HG02870 (cell line): ENCODE data around the gene TUT4.

Source experiments
- ATAC-seq: cut with Tn5 transposase; IDR thresholded peaks from one replicate; pipeline ENCODE4 v1.9.1; 2021; ENCODE audit warnings: mild to moderate bottlenecking, moderate library complexity; ENCODE audit not compliant: unreplicated experiment

Gene TUT4

GRCh38 chr1:52473039-52473438, 79.9 kb downstream of the TUT4 start:
- no peak for ATAC-seq

- no peak for ATAC-seq
Measured at GRCh38 chr1:52472384-52472783, 80.5 kb downstream of the TUT4 start.

- ATAC-seq: no peak
Measured at GRCh38 chr1:52469108-52469507, 83.8 kb downstream of the TUT4 start.

GRCh38 chr1:52463891-52464290, 89.0 kb downstream of the TUT4 start:
- no peak for ATAC-seq

- ATAC-seq: no peak
Measured at GRCh38 chr1:52461821-52462220, 91.1 kb downstream of the TUT4 start.

GRCh38 chr1:52460694-52461093, 92.2 kb downstream of the TUT4 start:
- no peak for ATAC-seq

GRCh38 chr1:52455686-52456085, 97.2 kb downstream of the TUT4 start:
- no peak for ATAC-seq

GRCh38 chr1:52454779-52455178, 98.1 kb downstream of the TUT4 start:
- ATAC-seq: no peak

- ATAC-seq: no peak
Measured at GRCh38 chr1:52454127-52454526, 98.8 kb downstream of the TUT4 start.

GRCh38 chr1:52444463-52444862, 108.4 kb downstream of the TUT4 start:
- ATAC-seq: no peak

GRCh38 chr1:52439976-52440375, 112.9 kb downstream of the TUT4 start:
- ATAC-seq: no peak

- no peak for ATAC-seq
Measured at GRCh38 chr1:52436817-52437216, 116.1 kb downstream of the TUT4 start.

GRCh38 chr1:52435650-52436049, 117.2 kb downstream of the TUT4 start:
- ATAC-seq: no peak

GRCh38 chr1:52435211-52435610, 117.7 kb downstream of the TUT4 start:
- no peak for ATAC-seq

GRCh38 chr1:52432807-52433206, 120.1 kb downstream of the TUT4 start:
- ATAC-seq: no peak

GRCh38 chr1:52427152-52427551, 125.7 kb downstream of the TUT4 start:
- ATAC-seq: no peak

GRCh38 chr1:52426371-52426770, 126.5 kb downstream of the TUT4 start:
- no peak for ATAC-seq

GRCh38 chr1:52424813-52425212, 128.1 kb downstream of the TUT4 start:
- ATAC-seq: no peak

- ATAC-seq: no peak
Measured at GRCh38 chr1:52424231-52424636, 128.7 kb downstream of the TUT4 start.

- no peak for ATAC-seq
Measured at GRCh38 chr1:52423771-52424170, 129.1 kb downstream of the TUT4 start.

- no peak for ATAC-seq
Measured at GRCh38 chr1:52423055-52423454, 129.8 kb downstream of the TUT4 start.

- no peak for ATAC-seq
Measured at GRCh38 chr1:52420713-52421112, 132.2 kb downstream of the TUT4 start.

- no peak for ATAC-seq
Measured at GRCh38 chr1:52416811-52417210, 136.1 kb downstream of the TUT4 start.

- ATAC-seq: no peak
Measured at GRCh38 chr1:52414942-52415341, 137.9 kb downstream of the TUT4 start.
